Measurements from ENCODE around the gene TNS4. TPM values are rescaled to one million over a fixed set of nuclear protein-coding genes. Genes with fewer than 3 reads are reported as not detected.

The TNS4 gene
- total RNA-seq, 1 experiment from 2014 or later: 0.21 TPM

- Mint-ChIP-seq H3K4me1 (ENCODE audit: low read depth, unreplicated experiment) (peaks cover 8% of the 10 kb centered on the region), H3K9me3 (ENCODE audit: low read depth, unreplicated experiment) (no peaks in the 10 kb centered on the region), H3K27ac (ENCODE audit: unreplicated experiment) (no peak overlapping the region), H3K27me3 (ENCODE audit: unreplicated experiment) (peaks cover 61% of the 10 kb centered on the region), H3K36me3 (ENCODE audit: insufficient read depth, unreplicated experiment) (no peaks in the 10 kb centered on the region), H3K4me3 (ENCODE audit: low read depth, unreplicated experiment) (no peak overlapping the region)
- CTCF ChIA-PET: interaction anchor here (0.6 to 53.1 kb wide), 20 partner anchors 8 to 1799 kb away, joined by 3 to 4142 read pairs (median 5); partner anchors contain the start of genes CCR7, IGFBP4 and TOP2A
- DNase-seq: no peak
- BruUV-seq (replicated peaks): no TSS peak
- TF ChIP-seq, protein P1, sequence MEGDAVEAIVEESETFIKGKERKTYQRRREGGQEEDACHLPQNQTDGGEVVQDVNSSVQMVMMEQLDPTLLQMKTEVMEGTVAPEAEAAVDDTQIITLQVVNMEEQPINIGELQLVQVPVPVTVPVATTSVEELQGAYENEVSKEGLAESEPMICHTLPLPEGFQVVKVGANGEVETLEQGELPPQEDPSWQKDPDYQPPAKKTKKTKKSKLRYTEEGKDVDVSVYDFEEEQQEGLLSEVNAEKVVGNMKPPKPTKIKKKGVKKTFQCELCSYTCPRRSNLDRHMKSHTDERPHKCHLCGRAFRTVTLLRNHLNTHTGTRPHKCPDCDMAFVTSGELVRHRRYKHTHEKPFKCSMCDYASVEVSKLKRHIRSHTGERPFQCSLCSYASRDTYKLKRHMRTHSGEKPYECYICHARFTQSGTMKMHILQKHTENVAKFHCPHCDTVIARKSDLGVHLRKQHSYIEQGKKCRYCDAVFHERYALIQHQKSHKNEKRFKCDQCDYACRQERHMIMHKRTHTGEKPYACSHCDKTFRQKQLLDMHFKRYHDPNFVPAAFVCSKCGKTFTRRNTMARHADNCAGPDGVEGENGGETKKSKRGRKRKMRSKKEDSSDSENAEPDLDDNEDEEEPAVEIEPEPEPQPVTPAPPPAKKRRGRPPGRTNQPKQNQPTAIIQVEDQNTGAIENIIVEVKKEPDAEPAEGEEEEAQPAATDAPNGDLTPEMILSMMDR (IDR thresholded peaks at IDR 0.05; ENCODE audit: unreplicated experiment): no peak
- intact Hi-C loops (cut with micrococcal nuclease; ENCODE audit: unreplicated experiment): no loop called here
Observed at GRCh38 chr17:40463122-40463550, 38.3 kb downstream of the TNS4 start.

DNA sequence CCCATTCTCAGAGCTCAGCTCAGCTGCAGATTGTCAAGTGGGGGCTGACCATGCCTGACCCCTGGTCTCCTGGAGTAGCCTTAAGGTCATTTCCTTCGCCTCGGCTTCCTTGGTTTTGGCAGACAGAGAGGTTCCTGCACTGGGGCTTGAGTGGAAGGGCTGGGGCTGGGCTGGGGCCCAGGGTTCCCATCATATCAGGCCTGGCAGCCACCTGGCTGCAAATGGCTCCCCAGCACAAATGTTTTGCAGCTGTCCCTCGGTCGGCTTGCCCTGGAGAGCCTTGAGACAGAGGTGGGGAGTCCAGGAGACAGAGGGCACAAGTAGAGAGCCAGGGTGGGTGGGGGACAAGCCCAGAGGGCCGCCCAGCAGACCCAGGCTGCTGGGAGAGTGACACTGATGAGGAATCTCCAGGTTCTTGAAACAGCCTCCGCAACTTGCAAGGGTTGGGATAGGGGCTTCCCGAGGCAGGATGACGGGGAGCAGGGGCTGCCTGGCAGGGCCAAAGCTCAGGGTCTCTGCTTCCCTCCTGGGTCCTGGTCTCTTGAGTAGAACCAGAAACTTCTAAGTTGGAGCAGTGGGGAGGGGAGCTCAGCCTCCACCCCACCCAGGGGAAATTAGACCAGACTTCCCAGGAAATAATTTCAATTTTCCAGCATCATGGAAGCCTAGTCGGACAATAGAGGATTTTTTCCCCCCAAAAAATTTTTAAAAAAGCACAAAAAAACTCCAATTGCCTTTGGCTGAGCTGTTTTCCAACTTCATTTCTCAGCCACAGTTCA is 38.9 kb downstream of the TNS4 start:
- peak; percentile 43 for DNase-seq
- Mint-ChIP-seq H3K4me1 (ENCODE audit: low read depth, unreplicated experiment) (peaks cover 14% of the 10 kb centered on the region), H3K9me3 (ENCODE audit: low read depth, unreplicated experiment) (no peaks in the 10 kb centered on the region), H3K36me3 (ENCODE audit: insufficient read depth, unreplicated experiment) (no peaks in the 10 kb centered on the region), H3K4me3 (ENCODE audit: low read depth, unreplicated experiment) (no peak overlapping the region), H3K27ac (ENCODE audit: unreplicated experiment) (no peak overlapping the region), H3K27me3 (ENCODE audit: unreplicated experiment) (peaks cover 63% of the 10 kb centered on the region)
- intact Hi-C loops (cut with micrococcal nuclease; ENCODE audit: unreplicated experiment): no loop called here
- TF ChIP-seq, protein P1 (IDR thresholded peaks at IDR 0.05; ENCODE audit: unreplicated experiment): no peak
- no TSS peak for BruUV-seq (replicated peaks)
- CTCF ChIA-PET: interaction anchor here (0.6 to 53.1 kb wide), 12 partner anchors 8 to 603 kb away, joined by 3 to 4142 read pairs (median 5); partner anchors contain the start of genes CCR7, IGFBP4 and TOP2A

DNA sequence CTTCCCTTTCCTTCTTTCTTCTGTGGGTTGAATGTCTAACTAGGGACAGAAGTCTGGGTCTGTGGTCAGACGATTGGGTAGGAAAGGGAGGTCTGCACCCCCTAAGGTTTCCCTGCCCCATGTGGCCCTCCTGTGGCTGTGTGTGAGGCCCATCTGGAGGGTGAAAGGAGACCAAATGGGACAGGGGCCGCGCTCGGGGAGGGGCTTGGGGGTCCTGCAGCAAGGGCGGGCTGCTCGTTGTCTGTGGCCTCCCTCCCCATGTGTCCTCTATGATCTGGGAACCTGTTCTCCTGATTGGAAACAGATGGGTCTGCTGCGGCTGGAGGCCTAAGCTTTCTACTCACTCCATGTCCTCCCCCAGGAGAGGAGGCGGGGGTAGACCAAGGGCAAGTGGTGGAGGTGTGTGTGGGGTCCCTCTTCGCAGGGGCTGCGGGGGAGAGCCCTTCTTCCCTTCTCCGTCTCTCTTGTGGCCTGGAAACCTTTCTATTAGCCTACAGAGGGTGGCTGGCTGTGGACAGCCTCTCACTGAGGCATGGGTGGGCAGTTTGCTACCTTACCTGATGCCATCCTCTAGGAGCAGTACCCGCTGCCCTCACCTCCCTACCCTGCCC is 39.6 kb downstream of the TNS4 start:
- DNase-seq: no peak
- Mint-ChIP-seq H3K36me3 (ENCODE audit: insufficient read depth, unreplicated experiment) (no peaks in the 10 kb centered on the region), H3K4me1 (ENCODE audit: low read depth, unreplicated experiment) (peaks cover 21% of the 10 kb centered on the region), H3K27ac (ENCODE audit: unreplicated experiment) (no peak overlapping the region), H3K27me3 (ENCODE audit: unreplicated experiment) (peaks cover 63% of the 10 kb centered on the region), H3K9me3 (ENCODE audit: low read depth, unreplicated experiment) (no peaks in the 10 kb centered on the region), H3K4me3 (ENCODE audit: low read depth, unreplicated experiment) (no peak overlapping the region)
- CTCF ChIA-PET: interaction anchor here (0.6 to 53.1 kb wide), 8 partner anchors 16 to 679 kb away, joined by 3 to 4142 read pairs (median 4); partner anchors contain the start of genes CCR7 and IGFBP4
- no TSS peak for BruUV-seq (replicated peaks)
- TF ChIP-seq, protein P1 (IDR thresholded peaks at IDR 0.05; ENCODE audit: unreplicated experiment): no peak
- intact Hi-C loops (cut with micrococcal nuclease; ENCODE audit: unreplicated experiment): no loop called here

GRCh38 chr17:40460968-40461731 is 40.3 kb downstream of the TNS4 start:
- Mint-ChIP-seq H3K27me3 (ENCODE audit: unreplicated experiment) (peaks cover 57% of the 10 kb centered on the region), H3K36me3 (ENCODE audit: insufficient read depth, unreplicated experiment) (no peaks in the 10 kb centered on the region), H3K27ac (ENCODE audit: unreplicated experiment) (no peak overlapping the region), H3K4me1 (ENCODE audit: low read depth, unreplicated experiment) (peaks cover 23% of the 10 kb centered on the region), H3K4me3 (ENCODE audit: low read depth, unreplicated experiment) (no peak overlapping the region), H3K9me3 (ENCODE audit: low read depth, unreplicated experiment) (no peaks in the 10 kb centered on the region)
- no peak for DNase-seq
- TF ChIP-seq, protein P1 (IDR thresholded peaks at IDR 0.05; ENCODE audit: unreplicated experiment): no peak
- intact Hi-C loops (cut with micrococcal nuclease; ENCODE audit: unreplicated experiment): no loop called here
- no TSS peak for BruUV-seq (replicated peaks)
- CTCF ChIA-PET: interaction anchor here (0.6 to 53.1 kb wide), 17 partner anchors 17 to 696 kb away, joined by 3 to 4142 read pairs (median 4); partner anchors contain the start of genes CCR7, IGFBP4, PSMD3 and TOP2A
